Liver (tissue), 3 donors: ENCODE data around the gene PHF12.

Source experiments
- ATF3 ChIP-seq: IDR thresholded peaks from 2 replicates; pipeline ENCODE4 v1.6.1; 2016; ENCODE audit warnings: antibody characterized with exemption
- GABPA ChIP-seq, 2 donors: IDR thresholded peaks in 1 of 2; conservative IDR thresholded peaks in 1 of 2; 2 replicates each; pipeline ENCODE4 v1.6.1; 2016; ENCODE audit warnings: antibody characterized with exemption in 2 of 2, mild to moderate bottlenecking in 1 of 2, moderate library complexity in 1 of 2
- TAF1 ChIP-seq: conservative IDR thresholded peaks from 2 replicates; pipeline ENCODE4 v1.6.1; 2016; ENCODE audit warnings: antibody characterized with exemption, mild to moderate bottlenecking
- TF ChIP-seq, protein P1 (sequence below): fragments of 150-350 bp; IDR thresholded peaks from 2 replicates; pipeline ENCODE4 v1.5.1; 2017; ENCODE audit warnings: improper control_type of control experiment, low read depth, low read length; ENCODE audit not compliant: missing input control
- donor health status: healthy.
- donor health status: healthy.

DNA sequence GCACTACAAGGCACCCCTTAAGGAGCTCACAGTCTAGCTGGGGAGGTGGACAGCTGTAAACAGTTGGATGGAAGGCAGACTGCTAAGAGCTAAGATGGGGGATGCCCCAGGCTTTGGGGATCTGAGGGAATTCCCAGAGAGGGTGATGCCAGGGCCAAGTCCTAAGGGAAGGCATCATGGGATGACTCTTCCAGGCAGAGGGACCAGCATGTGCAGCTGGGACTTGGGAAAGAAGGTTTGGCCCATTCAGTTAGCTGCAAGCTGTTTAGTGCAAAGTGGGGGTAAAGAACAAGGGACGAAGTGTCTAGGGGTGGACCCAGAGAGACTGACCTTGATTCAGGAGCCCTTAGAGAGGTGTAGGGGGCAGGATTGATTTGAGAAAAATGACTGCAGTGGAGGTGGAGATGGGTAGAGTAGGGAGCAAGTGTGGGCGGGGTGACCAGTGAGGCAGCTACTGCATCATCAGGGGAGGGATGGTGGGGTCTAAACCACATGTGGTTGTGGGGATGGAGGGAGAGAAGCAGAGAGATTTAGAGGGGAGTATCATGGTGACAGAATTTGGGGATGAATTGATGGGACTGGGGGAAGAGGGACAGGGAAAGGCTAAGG lies 27.1 kb upstream of the PHF12 start:
- TF ChIP-seq GABPA (IDR thresholded peaks at IDR 0.05 in 1 of 2, conservative IDR thresholded peaks at IDR 0.05 in 1 of 2) (no peak), TAF1 (no peak), ATF3 (no peak)
- TF ChIP-seq, protein P1, sequence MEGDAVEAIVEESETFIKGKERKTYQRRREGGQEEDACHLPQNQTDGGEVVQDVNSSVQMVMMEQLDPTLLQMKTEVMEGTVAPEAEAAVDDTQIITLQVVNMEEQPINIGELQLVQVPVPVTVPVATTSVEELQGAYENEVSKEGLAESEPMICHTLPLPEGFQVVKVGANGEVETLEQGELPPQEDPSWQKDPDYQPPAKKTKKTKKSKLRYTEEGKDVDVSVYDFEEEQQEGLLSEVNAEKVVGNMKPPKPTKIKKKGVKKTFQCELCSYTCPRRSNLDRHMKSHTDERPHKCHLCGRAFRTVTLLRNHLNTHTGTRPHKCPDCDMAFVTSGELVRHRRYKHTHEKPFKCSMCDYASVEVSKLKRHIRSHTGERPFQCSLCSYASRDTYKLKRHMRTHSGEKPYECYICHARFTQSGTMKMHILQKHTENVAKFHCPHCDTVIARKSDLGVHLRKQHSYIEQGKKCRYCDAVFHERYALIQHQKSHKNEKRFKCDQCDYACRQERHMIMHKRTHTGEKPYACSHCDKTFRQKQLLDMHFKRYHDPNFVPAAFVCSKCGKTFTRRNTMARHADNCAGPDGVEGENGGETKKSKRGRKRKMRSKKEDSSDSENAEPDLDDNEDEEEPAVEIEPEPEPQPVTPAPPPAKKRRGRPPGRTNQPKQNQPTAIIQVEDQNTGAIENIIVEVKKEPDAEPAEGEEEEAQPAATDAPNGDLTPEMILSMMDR, result no peak
